NT2/D1 (cell line): Measurements from ENCODE around the gene ANKRD27.
"Not testable (repeated sequence)": the region's sequence is repeated elsewhere in the genome, so short reads cannot be mapped to it uniquely, and the experiment has no call there.

ENCODE experiments used
- SUZ12 ChIP-seq: IDR thresholded peaks from 2 replicates; pipeline ENCODE4 v1.6.1; 2011; ENCODE audit not compliant: insufficient read length, insufficient read depth; ENCODE audit errors: extremely low read depth
- ZNF274 ChIP-seq: IDR thresholded peaks from 2 replicates; pipeline ENCODE4 v1.6.1; 2011; ENCODE audit warnings: mild to moderate bottlenecking, low read depth, low read length

DNA sequence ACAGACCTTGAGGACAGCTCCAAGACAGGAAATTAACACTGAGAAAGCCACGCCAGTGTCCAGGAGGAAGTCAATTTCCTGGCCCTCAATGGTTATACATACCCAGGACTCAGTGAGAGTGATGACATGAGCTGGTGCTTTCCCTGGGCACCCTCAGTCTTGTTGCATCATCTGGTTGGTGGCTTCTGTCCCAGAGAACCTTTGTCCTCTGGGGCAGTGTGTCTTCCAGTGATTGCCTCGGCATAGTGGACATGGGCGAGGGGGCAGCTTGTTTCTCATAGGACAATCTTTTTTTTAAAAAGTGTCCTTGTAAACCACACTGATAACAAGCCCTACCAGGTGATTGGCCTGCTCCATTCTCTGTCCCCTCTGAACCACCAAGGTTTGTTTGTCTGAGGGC, 21.8 kb upstream of the ANKRD27 start:
- TF ChIP-seq SUZ12, ZNF274: not testable (repeated sequence)
